ENCODE results near the gene CD244.
"Not testable (repeated sequence)": the region's sequence is repeated elsewhere in the genome, so short reads cannot be mapped to it uniquely, and the experiment has no call there.

Gene CD244

DNA sequence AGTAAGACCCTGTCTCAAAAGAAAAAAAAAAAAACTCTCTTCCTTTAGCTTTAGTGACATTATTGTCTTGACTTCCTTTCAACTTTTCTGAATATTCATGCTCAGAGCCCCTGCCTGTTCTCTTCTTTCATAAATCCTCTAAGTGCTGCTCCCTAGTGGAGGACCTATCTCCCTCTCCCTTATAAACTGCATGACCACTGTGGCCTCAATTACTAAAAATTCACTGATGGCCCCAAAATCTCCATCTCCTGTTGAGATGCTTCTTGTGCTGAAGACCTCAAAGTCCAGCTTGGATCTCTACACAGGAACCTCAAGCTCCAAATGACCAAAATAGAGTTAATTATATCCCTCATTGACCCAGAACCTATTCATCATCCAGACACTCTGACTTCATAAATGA is 14.5 kb upstream of the CD244 start:
- DNase-seq: no peak

DNA sequence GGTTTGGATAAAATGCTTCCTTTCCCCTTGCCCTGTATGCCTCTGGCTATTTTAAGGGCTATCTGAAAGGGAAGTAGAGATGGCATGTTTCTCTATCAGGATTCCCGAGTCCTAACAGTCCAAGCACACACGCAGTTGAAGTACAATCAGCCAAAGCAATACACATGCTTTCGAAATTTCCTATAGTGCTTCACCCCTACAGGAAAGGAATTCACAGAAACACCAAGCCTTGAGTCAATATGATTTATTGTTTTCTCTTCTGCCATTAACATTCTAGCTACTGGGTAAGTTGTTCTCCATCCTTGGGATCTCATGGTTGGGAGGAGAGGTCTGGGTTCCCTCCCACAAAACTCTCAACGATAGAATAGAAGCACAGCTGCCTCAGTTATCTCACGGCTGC is 13.6 kb upstream of the CD244 start:
- DNase-seq: no peak

DNA sequence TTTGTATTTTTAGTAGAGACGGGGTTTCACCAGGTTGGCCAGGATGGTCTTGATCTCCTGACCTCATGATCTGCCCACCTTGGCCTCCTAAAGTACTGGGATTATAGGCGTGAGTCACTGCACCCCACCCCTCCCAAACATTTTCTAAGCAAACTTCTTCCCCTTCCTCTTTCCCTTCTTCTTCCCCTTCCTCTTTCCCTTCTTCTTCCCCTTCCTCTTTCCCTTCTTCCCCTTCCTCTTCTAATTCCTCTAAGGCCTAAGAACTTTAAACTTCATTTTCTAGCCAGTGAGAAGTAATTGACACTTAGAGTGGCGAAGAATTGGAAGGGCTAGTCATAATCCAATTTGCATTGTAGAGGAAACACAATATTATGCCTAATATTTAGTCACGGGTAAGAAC is 12.9 kb upstream of the CD244 start:
- DNase-seq: not testable (repeated sequence)

DNA sequence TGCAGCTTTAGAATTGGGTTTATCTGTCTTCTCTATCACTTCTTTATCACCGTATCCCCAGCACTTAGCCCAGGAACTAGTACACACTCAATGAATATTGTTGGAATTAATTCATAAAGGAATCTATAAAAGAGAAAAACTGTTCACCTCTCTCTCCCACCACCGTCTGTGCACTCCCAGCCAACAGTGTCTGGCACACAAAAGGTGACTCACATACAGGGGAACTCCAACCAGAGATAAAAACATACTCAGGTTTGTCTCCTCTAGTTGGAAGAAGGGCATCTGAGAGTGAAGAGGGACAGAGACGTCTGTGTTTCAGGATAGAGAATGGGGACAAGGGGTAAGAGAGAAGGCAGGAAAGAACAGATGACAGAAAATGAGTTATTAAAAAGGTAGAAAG is 12.2 kb upstream of the CD244 start:
- DNase-seq: no peak

DNA sequence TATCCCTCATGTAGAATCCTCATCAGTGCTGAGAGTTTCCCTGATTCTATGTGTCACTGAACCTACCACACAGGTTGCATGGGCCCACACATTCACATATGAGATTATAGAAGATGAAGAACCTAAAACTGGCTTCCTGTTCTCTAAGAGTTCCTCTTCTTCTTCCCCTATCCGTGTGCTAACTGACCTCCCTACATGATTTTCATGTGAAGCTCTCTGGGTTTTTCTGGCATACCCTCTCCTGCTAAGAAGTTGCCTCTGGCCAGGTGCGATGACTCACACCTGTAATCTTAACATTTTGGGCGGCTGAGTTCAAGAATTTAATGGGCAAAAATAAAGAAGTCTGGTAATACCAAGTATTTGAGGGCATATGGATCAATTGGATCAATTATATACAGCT is 5.5 kb upstream of the CD244 start:
- no peak for DNase-seq

DNA sequence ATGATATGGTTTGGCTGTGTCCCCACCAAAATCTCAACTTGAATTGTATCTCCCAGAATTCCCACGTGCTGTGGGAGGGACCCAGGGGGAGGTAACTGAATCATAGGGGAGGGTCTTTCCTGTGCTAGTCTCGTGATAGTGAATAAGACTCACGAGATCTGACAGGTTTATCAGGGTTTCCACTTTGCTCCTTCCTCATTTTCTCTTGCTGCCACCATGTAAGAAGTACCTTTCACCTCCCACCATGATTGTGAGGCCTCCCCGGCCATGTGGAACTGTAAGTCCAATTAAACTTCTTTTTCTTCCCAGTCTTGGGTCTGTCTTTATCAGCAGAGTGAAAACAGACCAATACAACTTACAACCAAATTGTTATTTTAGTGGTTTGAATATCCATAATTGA is 5.0 kb upstream of the CD244 start:
- not testable (repeated sequence) for DNase-seq

DNA sequence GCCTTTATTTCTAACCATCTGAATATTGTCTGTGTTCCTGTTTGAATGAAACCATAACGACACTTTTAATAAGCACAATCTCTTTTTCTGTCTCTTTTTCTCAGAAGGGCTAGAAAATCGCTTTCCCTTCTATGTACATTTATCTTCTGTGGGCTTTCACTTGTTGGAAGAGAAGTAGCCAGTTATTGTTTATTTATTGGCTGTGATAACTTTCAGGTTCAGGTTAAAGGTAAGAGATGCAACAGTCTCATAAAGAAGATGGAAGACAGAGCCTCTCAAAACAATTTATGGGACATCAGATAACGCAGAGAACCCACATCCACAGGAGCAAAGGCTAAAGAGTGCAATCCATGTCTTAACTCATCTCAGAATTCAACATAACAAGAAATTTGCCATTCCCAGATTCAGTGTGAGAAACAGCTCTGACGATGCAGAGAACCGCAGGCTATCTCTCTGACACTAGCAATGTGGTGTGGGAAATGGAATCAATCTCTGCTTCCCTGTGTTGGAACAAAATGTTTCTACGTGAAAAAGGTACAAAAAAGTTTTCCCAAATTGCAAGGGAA is 4.1 kb upstream of the CD244 start:
- DNase-seq: no peak

DNA sequence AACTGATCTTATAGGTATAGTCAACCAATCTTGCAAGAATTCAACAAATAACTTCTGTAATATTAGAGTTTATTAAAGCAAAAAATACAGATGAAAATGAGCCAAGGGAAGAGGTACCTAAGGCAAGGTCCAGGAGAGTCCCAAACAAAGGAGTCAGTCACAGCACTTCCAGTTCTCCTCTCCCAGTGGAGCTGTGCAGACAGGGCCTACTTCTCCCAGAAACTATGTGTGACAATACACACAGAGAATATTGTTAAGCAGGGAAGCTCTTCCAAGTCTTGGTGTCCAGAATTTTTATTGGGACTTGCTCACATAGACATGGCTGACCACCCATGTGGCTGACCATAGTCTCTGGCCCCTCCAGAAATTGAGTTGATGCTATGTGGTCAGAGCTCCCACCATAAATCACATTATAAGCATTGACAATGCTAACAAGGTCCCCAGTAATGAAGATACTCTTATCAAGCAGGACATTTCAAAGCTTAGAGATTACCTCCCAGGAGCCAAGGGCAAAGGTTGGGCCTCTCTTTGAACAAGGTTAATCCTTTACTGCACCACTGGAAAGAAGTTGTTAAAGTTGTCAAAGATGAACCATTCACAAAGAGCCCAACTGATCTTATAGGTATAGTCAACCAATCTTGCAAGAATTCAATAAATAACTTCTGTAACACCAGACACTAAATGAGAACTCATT is 3.5 kb upstream of the CD244 start:
- no peak for DNase-seq

DNA sequence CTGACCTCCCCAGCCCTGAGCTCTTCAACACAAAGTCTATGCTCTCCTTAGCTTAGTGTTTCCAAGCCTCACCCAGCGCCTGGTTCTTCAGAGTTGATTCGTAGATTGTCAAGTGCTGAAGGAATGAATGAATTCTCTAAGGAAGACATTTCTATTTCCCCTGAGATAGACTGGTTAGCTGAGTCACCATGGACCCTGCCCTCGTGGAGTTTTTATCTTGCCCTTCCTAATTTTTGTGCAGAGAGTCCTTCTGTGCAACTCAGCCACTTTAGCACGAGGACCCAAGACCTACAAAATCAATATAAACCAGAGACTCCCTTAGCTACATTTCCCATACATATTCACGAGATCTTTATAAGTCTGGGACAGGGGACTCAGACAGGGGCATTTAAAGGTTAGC is 2.6 kb upstream of the CD244 start:
- no peak for DNase-seq

DNA sequence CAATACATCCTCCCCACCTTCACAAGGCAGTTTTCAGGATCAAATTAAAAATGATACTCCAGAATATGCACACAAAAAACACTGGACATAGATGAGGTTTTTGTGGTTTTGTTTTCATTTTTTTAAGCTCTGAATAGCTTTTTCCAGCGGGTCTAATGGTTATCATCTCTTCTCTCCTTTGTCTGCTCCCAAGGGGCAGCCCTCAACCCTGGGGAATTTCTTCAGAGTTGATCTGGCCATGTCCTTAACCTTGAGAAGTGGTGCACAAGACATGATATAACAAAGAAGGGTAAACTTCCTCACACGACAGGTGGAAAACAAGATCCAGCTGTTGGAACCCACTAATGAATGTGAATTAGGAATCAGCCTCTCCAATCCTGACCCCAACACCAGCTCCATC is 1.5 kb upstream of the CD244 start:
- no peak for DNase-seq

DNA sequence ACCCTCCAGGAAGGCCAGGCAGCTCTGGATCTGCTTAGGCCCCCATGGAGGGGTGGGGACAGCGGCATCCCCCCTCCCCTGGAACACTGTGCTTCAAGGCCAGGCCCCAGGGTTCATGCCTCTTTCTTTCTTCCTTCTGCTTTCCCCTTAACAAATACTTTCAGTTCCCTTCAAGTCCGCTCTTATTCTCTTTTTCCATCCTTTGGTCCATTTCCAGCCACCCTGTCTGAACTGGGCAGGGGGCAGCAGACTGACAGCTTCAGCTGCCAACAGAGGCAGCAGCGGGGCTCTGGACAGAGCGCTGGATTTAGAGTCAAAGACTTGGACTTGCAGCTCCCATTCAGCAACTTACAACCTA is 1.1 kb upstream of the CD244 start:
- DNase-seq: no peak

DNA sequence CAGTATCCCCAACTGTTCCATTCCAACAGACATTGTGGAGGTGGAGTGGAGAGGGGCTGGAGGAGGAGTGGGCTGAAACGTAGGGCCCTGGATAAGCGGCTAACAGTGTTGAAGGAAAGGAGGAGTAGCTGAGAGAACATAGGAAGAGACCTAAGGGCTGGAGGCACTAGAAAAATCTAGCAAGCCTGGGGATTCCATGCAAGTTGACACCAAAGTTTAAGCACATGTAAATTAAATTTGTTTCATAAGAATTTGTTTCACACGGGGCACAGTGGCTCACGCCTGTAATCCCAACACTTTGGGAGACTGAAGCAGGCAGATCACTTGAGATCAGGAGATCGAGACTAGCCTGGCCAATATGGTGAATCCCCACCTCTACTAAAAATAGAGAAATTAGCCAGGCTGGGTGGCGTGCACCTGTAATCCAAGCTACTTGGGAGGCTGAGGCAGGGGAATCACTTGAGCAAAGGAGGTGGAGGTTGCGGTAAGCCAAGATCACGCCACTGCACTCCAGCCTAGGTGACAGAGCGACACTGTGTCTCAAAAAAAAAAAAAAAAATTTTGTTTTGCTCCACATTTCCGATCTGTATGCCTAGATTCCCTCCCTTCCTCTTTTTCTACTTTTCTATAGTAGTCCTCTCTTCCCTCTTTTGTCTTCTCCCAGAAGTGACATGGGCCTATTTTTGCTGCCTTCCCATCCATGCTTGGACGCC is 530 bp upstream of the CD244 start:
- DNase-seq: no peak

DNA sequence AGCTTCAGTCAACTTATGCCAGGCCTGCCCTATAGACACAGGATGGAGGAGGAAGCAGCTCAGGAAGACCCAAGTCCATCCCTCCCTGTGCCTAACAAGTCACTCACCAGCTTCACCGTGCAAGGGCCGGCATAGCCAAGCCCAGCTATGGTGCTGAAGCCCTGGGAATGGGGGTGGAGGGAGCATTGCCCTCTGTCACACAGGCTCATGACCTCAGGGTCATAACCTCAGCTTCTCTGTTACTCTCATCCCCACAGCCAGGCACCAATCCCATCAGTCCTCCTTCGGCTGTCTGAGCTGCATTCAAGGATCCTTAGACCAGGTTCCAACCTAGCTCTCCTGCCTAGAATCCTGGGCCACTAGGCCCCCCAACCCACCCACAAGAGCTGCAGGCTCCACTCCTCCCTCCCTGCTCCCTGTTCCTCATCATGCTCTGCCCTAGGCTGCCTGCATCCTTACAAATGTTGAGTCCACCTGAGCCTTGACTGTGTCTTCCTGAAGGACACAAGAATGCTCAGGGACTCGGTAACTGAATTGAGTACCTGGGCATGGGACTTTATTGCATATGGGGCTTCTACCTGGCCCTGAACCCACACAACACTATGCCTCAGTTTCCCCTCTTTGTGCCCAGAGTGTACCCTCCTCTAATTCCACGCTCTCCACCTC is 1.7 kb downstream of the CD244 start:
- no peak for DNase-seq

DNA sequence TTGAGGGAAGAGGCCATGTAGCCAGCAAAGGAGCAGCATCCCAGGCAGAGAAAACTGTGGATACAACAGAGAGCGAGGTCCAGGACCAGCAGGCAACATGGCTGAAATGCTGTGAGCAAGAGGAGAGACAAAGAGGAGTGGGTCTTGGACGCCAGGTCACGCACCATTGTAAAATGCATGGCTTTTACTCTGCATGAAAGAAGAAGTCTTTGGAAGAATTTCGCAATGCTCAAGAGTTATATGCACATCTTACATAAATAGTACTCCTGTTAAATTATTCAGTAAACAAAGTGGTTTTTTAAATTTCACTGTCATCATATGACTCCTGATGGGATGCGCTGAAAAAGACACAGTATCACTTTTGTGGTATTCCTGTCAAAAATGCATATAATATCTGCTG is 3.5 kb downstream of the CD244 start:
- no peak for DNase-seq

DNA sequence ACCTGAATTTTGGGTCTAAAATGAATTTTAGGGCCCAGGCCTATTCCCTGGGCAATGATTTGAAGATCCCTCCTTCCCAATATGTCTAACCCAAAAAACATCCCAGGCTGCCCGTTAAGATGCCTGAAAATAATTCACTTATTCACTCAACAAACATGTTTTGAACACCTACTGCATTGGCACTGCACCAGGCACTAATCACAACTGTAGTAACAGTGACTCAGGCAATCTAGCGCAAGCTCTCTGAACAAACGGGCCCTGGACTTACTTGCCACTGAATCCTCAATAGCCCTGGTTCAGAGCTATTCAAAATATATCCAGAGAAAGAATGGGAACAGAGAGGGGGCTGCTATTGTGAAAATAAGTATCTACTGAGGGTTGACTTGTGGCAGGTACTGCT is 4.2 kb downstream of the CD244 start:
- no peak for DNase-seq

DNA sequence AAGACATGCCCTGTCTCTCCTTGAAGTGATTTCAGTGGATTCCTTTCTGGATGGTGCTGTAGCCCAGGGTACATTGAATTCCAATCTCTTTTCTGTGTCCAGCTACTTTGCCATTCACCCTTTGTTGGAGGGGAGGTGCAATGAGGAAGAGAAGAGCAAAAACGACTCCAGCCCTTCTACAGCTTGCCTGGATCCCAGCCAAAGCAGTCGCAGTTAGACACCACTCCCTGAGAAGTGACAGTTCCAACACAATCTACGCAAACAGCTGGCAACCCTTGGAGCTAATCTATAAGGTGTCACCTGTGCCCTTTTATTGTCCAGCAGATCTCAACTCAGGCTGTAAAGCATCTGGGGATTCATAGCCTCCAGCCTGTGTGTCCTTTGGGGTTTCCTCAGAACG is 4.6 kb downstream of the CD244 start:
- DNase-seq: no peak

DNA sequence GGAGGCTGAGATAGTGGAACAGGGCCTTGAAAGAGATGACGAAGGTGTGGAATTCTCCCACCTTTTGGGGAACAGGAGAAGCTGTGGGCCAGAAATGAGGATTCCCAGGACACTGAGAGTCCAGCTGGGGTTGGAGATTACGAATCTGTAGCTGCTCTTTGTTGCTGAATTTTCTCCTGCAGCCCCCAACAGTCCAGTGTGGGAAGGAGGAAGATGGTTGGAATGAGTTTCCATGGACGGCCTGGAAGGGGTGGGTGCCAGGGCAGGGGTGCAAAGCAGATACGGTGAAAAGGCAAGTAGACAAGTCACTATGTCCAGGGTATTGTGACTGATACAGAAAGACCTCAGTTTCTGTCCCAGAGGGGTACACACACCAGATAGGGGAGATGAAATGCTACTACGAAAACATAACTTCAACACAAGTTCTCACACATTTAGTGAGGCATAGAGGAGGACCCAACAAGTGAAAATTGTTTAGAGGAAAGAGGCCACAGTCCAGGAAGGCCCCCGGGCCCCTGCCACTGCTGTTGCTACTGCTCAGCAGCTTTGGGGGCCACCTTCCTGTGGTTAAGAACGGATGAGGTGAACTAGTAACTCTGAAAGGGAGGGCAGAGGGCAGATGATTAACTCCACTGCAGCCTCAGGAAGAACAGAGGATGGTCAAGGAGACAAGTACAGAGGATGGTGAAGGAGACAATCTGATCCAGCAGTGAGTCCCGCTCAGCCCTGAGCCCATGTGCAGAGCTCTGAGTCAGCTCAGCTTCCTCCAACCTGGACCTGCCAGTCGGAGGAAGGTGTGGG is 7.3 kb downstream of the CD244 start:
- no peak for DNase-seq

DNA sequence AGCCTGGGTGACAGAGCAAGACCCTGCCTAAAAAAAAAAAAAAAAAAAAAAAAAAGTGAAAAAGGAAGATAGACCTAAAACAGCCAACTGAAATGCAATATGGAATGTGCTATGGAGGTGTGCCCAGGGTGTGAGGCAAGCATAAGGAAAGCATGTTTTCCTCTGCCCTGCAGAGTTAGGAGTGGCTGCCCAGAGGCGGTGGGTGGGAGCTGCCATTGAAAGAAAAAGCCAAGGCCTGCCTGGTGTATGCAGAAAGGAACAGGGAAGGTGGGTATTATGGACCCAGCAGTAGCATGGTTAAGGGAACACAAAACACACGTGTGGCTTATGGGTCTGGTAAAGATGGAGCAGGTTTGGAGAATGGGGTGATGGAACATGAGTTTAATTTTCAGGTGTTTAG is 8.9 kb downstream of the CD244 start:
- no peak for DNase-seq

DNA sequence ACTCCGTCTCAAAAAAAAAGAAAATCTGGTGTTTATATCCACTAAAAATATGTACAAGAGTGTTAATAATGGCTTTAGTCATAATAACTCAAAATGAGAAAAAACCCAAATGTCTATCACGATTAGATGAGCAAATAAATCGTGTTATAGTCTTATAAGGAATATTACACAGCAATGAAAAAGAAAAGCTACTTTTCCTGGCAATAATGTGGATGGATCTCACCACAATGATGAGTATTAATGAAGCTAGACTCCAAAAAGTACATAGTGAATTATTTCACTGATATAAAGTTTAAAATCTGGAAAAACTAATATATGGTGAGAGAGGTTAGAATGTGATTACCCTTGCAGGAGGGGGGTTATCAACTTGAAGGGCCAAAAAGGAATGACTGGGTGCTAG is 9.7 kb downstream of the CD244 start:
- no peak for DNase-seq

DNA sequence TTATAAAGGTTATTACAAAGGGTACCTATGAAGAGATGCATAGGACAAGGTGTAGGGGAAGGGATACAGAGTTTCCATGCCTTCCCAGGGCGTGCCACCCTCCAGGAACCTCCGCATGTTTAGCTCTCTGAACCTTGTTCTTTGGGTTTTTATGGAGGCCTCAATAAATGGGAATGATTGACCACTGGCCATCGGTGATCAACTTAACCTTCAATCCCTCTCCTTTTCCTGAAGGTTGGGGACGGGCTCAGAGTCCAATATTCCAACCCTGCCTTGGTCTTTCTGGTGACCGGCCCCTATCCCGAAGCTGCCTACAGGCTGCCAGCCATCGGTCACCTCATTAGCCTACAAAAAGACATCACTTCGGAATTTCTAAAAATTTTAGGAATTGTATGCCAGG is 11.7 kb downstream of the CD244 start:
- no peak for DNase-seq

DNA sequence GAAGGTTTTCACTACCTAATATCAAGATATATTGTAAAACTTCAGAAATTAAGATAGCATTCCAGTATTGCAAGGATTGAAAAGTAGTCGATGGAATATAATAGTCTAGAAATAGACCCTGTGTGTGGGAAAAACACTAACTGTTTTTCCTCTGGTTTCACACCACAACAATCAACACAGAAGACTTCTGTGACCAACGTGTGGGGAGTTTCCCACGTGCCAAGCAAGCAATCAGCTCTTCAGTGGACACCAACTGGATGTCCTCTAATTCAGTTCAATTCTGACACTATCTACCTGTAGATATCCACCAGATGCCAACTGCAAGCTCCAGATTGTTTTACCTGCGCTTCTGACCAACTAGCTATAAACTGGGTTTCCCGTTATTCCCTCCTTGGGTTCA is 12.1 kb downstream of the CD244 start:
- no peak for DNase-seq

DNA sequence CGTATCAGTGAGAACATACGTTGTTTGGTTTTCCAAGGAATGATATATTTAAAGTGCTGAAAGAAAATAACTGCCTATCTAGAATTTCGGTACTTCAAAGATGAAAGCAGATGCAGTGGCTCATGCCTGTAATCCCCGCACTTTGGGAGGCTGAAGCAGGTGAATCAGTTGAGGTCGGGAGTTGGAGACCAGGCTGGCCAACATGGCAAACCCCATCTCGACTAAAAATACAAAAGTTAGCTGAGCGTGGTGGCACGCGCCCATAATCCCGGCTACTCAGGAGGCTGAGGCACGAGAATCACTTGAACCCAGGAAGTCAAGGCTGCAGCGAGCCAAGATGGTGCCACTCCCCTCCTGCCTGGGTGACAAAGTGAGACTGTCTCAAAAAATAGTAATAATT is 16.4 kb downstream of the CD244 start:
- DNase-seq: no peak

DNA sequence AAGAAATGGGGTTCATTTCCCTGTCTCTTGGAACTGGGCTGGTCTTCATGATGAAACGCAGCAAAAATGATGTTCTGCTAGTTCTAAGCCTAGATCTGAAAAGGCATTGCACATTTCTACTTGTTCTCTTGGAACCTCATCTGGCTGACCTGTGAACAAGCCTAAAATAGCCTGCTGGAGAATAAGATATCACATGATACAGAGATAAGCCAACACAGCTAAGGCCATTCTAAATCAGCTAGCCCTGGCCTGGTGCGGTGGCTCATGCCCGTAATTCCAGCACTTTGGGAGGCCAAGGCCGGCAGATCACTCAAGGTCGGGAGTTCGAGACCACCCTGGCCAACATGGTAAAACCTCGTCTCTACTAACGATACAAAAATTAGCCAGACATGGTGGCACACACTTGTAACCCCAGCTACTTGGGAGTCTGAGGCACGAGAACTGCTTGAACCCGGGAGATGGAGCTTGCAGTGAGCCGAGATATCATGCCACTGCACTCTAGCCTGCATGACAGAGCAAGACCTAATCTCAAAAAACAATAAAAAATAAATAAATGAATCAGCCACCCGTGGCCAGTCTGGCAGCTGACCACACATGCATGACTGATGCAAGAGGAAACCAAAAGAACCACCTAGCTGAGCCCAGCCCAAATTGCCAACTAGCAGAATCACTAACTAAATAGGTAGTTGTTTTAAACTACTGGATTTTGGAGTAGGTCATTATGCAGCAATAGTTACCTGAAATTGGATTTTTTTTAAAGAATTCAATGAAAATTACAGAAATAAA is 18.0 kb downstream of the CD244 start:
- DNase-seq: no peak

Data from NCI-H524 treated with DMSO at 0.1 percent for 48 hours (cell line).